Common myeloid progenitor, CD34-positive (primary cell): Measurements from ENCODE around the gene TRPM4.

Experiments
- CTCF ChIA-PET: fragments of 350-600 bp; sonication (Branson Sonifier 250); formaldehyde crosslinking; loops from one replicate; lab custom pipeline; 2021; ENCODE audit warnings: antibody characterized with exemption; lab: Charles Lee
- POLR2A ChIA-PET: fragments of 350-600 bp; sonication (Branson Sonifier 250); formaldehyde crosslinking; loops from one replicate; lab custom pipeline; 2021; ENCODE audit warnings: antibody characterized with exemption; lab: Charles Lee
- DNase-seq, 3 donors: peaks; one replicate each; pipeline versions ENCODE4 v3.0.0 to v3.0.0-alpha.2; 2013
- H3K27ac ChIP-seq, 2 experiments: 1 replicate in 1 of 2; 2 replicates in 1 of 2; pipeline ENCODE4 v1.7.0; 2013; ENCODE audit warnings: inconsistent platforms in 2 of 2, low read length in 2 of 2, mild to moderate bottlenecking in 2 of 2, low read depth in 1 of 2, moderate library complexity in 1 of 2; ENCODE audit not compliant: severe bottlenecking in 2 of 2, insufficient read depth in 1 of 2, poor library complexity in 1 of 2
- H3K27me3 ChIP-seq, 5 experiments: replicated peaks in 2 of 5; 1 replicate in 3 of 5; 2 replicates in 2 of 5; pipeline versions ENCODE4 v1.6.1 to v1.7.0; 2013; ENCODE audit warnings: low read length in 4 of 5, mild to moderate bottlenecking in 2 of 5, moderate library complexity in 2 of 5, inconsistent platforms in 1 of 5; ENCODE audit not compliant: insufficient read depth in 5 of 5, control insufficient read depth in 4 of 5
- H3K36me3 ChIP-seq, 4 experiments: 1 replicate in 2 of 4; 2 replicates in 2 of 4; pipeline versions ENCODE4 v1.6.1 to v1.7.0; 2013; ENCODE audit warnings: low read length in 3 of 4, control low read depth in 1 of 4, mild to moderate bottlenecking in 1 of 4; ENCODE audit not compliant: control insufficient read depth in 4 of 4, insufficient read depth in 4 of 4
- H3K4me1 ChIP-seq, 4 experiments: 1 replicate in 3 of 4; 2 replicates in 1 of 4; pipeline versions ENCODE4 v1.6.1 to v1.7.1; 2013; ENCODE audit warnings: low read length in 3 of 4, mild to moderate bottlenecking in 3 of 4, control low read depth in 1 of 4, inconsistent platforms in 1 of 4, moderate library complexity in 1 of 4; ENCODE audit not compliant: control insufficient read depth in 4 of 4, insufficient read depth in 4 of 4; ENCODE audit errors: control extremely low read depth in 1 of 4
- H3K4me3 ChIP-seq, 7 experiments: 1 replicate in 4 of 7; 2 replicates in 3 of 7; pipeline versions ENCODE4 v1.5.1 to v1.7.0; 2013; ENCODE audit warnings: mild to moderate bottlenecking in 7 of 7, low read length in 6 of 7, moderate library complexity in 6 of 7, inconsistent platforms in 2 of 7, low read depth in 2 of 7, control low read depth in 1 of 7; ENCODE audit not compliant: insufficient read depth in 4 of 7, control insufficient read depth in 1 of 7; ENCODE audit errors: extremely low read depth in 1 of 7
- H3K9me3 ChIP-seq, 5 experiments: 1 replicate in 4 of 5; 2 replicates in 1 of 5; pipeline versions ENCODE4 v1.6.1 to v1.7.1; 2013; ENCODE audit warnings: low read length in 4 of 5, mild to moderate bottlenecking in 2 of 5, inconsistent platforms in 1 of 5, low read depth in 1 of 5, moderate library complexity in 1 of 5; ENCODE audit not compliant: control insufficient read depth in 4 of 5, insufficient read depth in 2 of 5; ENCODE audit errors: control extremely low read depth in 1 of 5
- WGBS: methylation state at CpG from one replicate; pipeline ENCODE4 v1.1.5; 2013; ENCODE audit not compliant: insufficient coverage; 5-methylcytosine and 5-hydroxymethylcytosine counted together

Gene TRPM4

GRCh38 chr19:49155005-49155819 is 2.4 kb upstream of the TRPM4 start, which contains the start of gene HRC:
Gene HRC, minus strand, starts transcription at chr19:49155396. Its CDS starts 159 bp downstream, at chr19:49155237.
- H3K36me3 ChIP-seq = no peaks in the 10 kb centered on the region
- ChIA-PET CTCF (interaction anchor here (1.4 kb wide), 1 partner anchor 42 kb away, joined by 3 read pairs; no protein-coding TSS in a partner anchor), POLR2A (no interaction called here)
- no peaks in the 10 kb centered on the region for H3K9me3 ChIP-seq
- DNase-seq = no peak
- H3K4me1 ChIP-seq = peaks cover 0 to 32% (median 26%) of the 10 kb centered on the region in 4 experiments
- 76% methylated on average over 18 of the region's 19 CpGs for WGBS
- H3K4me3 ChIP-seq = no peak within 1 kb of the TSS
- peak within 1 kb of the TSS in 1 of 2 experiments; percentile 59 for H3K27ac ChIP-seq
- H3K27me3 ChIP-seq = peaks cover 0 to 20% (median 9%) of the 10 kb centered on the region in 5 experiments

- Histone ChIP-seq H3K27me3 (peaks cover 0 to 20% (median 9%) of the 10 kb centered on the region in 5 experiments), H3K9me3 (no peaks in the 10 kb centered on the region), H3K27ac (peak overlapping the region in 1 of 2 experiments; percentile 59), H3K4me1 (peaks cover 0 to 25% (median 20%) of the 10 kb centered on the region in 4 experiments), H3K4me3 (no peak overlapping the region), H3K36me3 (no peaks in the 10 kb centered on the region)
- POLR2A ChIA-PET = no interaction called here
- WGBS = 48% methylated on average over 3 of the region's 4 CpGs
- no peak for DNase-seq
- CTCF ChIA-PET = interaction anchor here (1.4 kb wide), 1 partner anchor 42 kb away, joined by 3 read pairs; no protein-coding TSS in a partner anchor
Measured at GRCh38 chr19:49155820-49156346, 1.7 kb upstream of the TRPM4 start.

GRCh38 chr19:49160450-49161189 is 3.0 kb downstream of the TRPM4 start:
- POLR2A ChIA-PET = no interaction called here
- Histone ChIP-seq H3K27me3 (peaks cover 0 to 11% (median 9%) of the 10 kb centered on the region in 5 experiments), H3K36me3 (no peaks in the 10 kb centered on the region), H3K4me1 (peaks cover 0 to 13% (median 10%) of the 10 kb centered on the region in 4 experiments), H3K4me3 (no peak overlapping the region), H3K27ac (no peak overlapping the region), H3K9me3 (no peaks in the 10 kb centered on the region)
- DNase-seq = no peak
- WGBS = 97% methylated on average over 12 of the region's 13 CpGs
- CTCF ChIA-PET = no interaction called here

- Histone ChIP-seq H3K36me3 (no peaks in the 10 kb centered on the region), H3K4me1 (peaks cover 0 to 13% (median 10%) of the 10 kb centered on the region in 4 experiments), H3K4me3 (no peak overlapping the region), H3K27ac (no peak overlapping the region), H3K9me3 (no peaks in the 10 kb centered on the region), H3K27me3 (peaks cover 0 to 9% (median 5%) of the 10 kb centered on the region in 5 experiments)
- ChIA-PET CTCF (interaction anchor here (1.1 to 2.1 kb wide), 2 partner anchors 14 to 64 kb away, joined by 3 to 5 read pairs; no protein-coding TSS in a partner anchor), POLR2A (no interaction called here)
- WGBS = 73% methylated on average over 4 of the region's 4 CpGs
- DNase-seq = no peak
Measured at GRCh38 chr19:49161987-49162386, 4.4 kb downstream of the TRPM4 start.

GRCh38 chr19:49165111-49165750 is 7.6 kb downstream of the TRPM4 start:
- H3K4me3 ChIP-seq = no peak overlapping the region
- no peaks in the 10 kb centered on the region for H3K9me3 ChIP-seq
- H3K27ac ChIP-seq = no peak overlapping the region
- POLR2A ChIA-PET = no interaction called here
- H3K36me3 ChIP-seq = no peaks in the 10 kb centered on the region
- CTCF ChIA-PET = no interaction called here
- no peaks in the 10 kb centered on the region for H3K4me1 ChIP-seq
- no peak for DNase-seq
- peaks cover 0 to 3% (median 0%) of the 10 kb centered on the region in 5 experiments for H3K27me3 ChIP-seq
- 95% methylated on average over 24 of the region's 24 CpGs for WGBS

GRCh38 chr19:49165865-49166301 is 8.3 kb downstream of the TRPM4 start:
- Histone ChIP-seq H3K27me3 (peaks cover 0 to 3% (median 0%) of the 10 kb centered on the region in 5 experiments), H3K4me3 (no peak overlapping the region), H3K4me1 (no peaks in the 10 kb centered on the region), H3K9me3 (no peaks in the 10 kb centered on the region), H3K36me3 (no peaks in the 10 kb centered on the region), H3K27ac (no peak overlapping the region)
- WGBS = 92% methylated on average over 30 of the region's 30 CpGs
- ChIA-PET CTCF (no interaction called here), POLR2A (no interaction called here)
- no peak for DNase-seq
